SKM-1 treated with dmso at 0.1 percent for 144 hours (cell line): ENCODE data around the gene MAG.
A peak's percentile ranks its signal among the peaks of the same experiment; 100 is the strongest.
"Not testable (repeated sequence)": the region's sequence is repeated elsewhere in the genome, so short reads cannot be mapped to it uniquely, and the experiment has no call there.

ENCODE experiments used
- DNase-seq: peaks from one replicate; lab custom pipeline; 2025; ENCODE audit not compliant: unreplicated experiment; lab: John Stamatoyannopoulos, UW

Gene MAG

GRCh38 chr19:35357867-35358573, 66.1 kb downstream of the MAG start, which contains the start of gene FFAR3:
Gene FFAR3 (plus strand): TSS chr19:35358460. CDS start chr19:35358891, 431 bp downstream.
- DNase-seq, result peak; percentile 71

GRCh38 chr19:35358834-35359233, 66.9 kb downstream of the MAG start:
- DNase-seq, result not testable (repeated sequence)

GRCh38 chr19:35359395-35359794, 67.4 kb downstream of the MAG start:
- DNase-seq, result not testable (repeated sequence)

- not testable (repeated sequence) for DNase-seq
Measured at GRCh38 chr19:35360081-35360480, 68.1 kb downstream of the MAG start.

GRCh38 chr19:35360880-35361420, 69.0 kb downstream of the MAG start:
- no peak for DNase-seq

GRCh38 chr19:35362261-35363000, 70.5 kb downstream of the MAG start:
- DNase-seq, result no peak

- DNase-seq, result no peak
Measured at GRCh38 chr19:35363001-35363590, 71.1 kb downstream of the MAG start.
